Measurements from ENCODE around the gene C1orf159. TPM values are rescaled to one million over a fixed set of nuclear protein-coding genes. Genes with fewer than 3 reads are reported as not detected.

Gene C1orf159
- total and polyA plus RNA-seq, 2 experiments from 2014 or later: 9.6 to 21.5 TPM

DNA sequence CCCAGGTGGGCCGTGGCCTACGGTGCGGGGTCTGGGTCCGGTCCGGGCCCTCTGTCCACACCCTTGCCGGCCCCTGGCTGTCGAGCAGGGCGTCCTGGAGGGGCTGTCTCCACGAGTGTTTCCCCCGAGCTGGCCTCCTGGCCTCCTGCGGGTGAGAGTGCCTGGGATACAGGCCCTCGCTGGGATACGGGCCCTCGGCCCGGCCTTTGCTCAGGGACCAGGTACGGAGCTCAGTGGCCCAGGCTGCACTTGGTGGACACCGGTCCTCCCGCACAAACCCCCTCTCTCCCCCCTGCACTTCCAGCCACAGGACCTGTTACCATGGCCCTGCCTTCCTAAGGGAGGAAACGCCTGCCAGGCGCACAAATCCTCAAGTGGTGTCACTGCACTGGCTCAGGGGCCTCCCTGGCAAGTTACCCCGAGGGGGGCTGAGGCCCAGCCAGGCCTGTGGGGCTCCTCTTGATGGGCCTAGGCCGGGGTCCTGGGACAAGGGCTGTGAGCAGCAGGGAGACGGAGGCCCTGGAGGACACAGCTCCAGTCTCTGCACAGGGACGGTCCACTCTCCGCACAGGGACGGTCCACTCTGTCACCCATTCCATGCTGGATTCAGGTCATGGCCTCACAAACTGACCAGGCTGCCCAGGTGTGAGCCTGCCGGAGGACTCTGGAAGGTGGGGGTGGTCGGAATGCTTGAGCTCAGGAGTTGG is 23.6 kb downstream of the C1orf159 start:
- peaks cover 6% of the 10 kb centered on the region; the same call in 2 of the 3 replicates for H3K36me3 Mint-ChIP-seq (ENCODE audit: low read depth)
- H3K27me3 ChIP-seq (ENCODE audit: insufficient read depth): no peaks in the 10 kb centered on the region; the same call in 1 of the 2 replicates
- no peak overlapping the region for H3K4me3 Mint-ChIP-seq
- ATAC-seq (no peak), DNase-seq (ENCODE audit: low spot score) (no peak)
- H3K4me1 Mint-ChIP-seq: no peaks in the 10 kb centered on the region
- H3K27ac ChIP-seq (ENCODE audit: low read depth): no peak overlapping the region
- H3K79me2 ChIP-seq (replicated peaks; ENCODE audit: insufficient read depth): no peaks in the 10 kb centered on the region
- H3K9me3 Mint-ChIP-seq: peaks cover 16% of the 10 kb centered on the region
- H3F3A ChIP-seq (replicated peaks; ENCODE audit: low read depth): no peaks in the 10 kb centered on the region
- peaks cover 12% of the 10 kb centered on the region for H3K27me3 Mint-ChIP-seq (ENCODE audit: insufficient read depth, low read depth, poor library complexity)
- TF ChIP-seq STAT1 (IDR thresholded peaks at IDR 0.05; ENCODE audit: unreplicated experiment): no peak
- TF ChIP-seq, protein P1, sequence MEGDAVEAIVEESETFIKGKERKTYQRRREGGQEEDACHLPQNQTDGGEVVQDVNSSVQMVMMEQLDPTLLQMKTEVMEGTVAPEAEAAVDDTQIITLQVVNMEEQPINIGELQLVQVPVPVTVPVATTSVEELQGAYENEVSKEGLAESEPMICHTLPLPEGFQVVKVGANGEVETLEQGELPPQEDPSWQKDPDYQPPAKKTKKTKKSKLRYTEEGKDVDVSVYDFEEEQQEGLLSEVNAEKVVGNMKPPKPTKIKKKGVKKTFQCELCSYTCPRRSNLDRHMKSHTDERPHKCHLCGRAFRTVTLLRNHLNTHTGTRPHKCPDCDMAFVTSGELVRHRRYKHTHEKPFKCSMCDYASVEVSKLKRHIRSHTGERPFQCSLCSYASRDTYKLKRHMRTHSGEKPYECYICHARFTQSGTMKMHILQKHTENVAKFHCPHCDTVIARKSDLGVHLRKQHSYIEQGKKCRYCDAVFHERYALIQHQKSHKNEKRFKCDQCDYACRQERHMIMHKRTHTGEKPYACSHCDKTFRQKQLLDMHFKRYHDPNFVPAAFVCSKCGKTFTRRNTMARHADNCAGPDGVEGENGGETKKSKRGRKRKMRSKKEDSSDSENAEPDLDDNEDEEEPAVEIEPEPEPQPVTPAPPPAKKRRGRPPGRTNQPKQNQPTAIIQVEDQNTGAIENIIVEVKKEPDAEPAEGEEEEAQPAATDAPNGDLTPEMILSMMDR (conservative IDR thresholded peaks at IDR 0.05; ENCODE audit: low read depth in 2 of 2): no peak
- no peak for TF ChIP-seq CREB1 (CRISPR knock-in tag; IDR thresholded peaks at IDR 0.05; ENCODE audit: low read depth)
- no peaks in the 10 kb centered on the region for H4K20me1 ChIP-seq (replicated peaks; ENCODE audit: insufficient read depth)
- no peaks in the 10 kb centered on the region for H3K4me1 ChIP-seq (ENCODE audit: insufficient read depth)
- no peak overlapping the region for H3K4me3 ChIP-seq
- H3K27ac Mint-ChIP-seq: no peak overlapping the region
- H3K4me2 ChIP-seq: no peak overlapping the region
- H3K36me3 ChIP-seq (ENCODE audit: insufficient read depth): no peaks in the 10 kb centered on the region
- no peaks in the 10 kb centered on the region for H3K9me2 ChIP-seq (ENCODE audit: insufficient read depth)
- H2AFZ ChIP-seq: no peak overlapping the region

DNA sequence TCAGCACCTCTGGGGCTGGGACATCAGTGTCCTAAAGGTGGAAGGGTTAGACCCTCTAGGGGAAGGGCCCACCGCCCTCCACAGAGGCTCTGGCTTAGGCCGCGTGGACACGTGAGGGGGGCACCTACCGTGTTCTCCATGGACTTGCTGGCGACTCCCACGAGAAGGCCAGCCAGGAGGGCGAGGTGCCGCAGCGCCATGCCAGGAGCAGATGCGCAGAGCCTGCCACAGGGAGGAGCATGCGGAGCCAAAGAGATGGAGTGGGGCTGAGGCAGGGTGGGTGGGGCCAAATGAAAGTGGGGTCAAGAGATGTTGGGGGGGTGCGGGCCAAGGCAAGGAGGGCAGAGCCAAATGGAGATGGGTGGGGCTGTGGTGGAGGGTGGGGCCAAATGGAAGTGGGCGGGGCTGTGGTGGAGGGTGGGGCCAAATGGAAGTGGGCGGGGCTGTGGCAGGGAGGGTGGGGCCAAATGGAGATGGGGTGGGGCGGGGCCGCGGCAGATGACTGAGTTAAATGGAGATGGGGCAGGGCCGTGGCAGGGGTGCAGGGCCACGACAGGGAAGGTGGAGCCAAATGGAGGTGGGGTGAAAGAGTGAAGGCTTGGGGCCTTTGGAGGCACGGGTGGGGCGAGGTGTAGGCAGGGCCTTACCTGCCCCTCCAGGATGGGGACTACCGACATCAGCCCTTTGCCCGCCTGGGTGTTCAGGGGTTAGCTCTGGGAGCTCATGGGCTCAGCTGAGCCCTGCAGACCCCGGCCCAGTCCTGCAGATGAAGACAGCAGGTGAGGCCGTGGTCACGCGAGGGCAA is 24.3 kb downstream of the C1orf159 start:
- DNase-seq (ENCODE audit: low spot score): no peak
- Histone ChIP-seq H2AFZ (no peak overlapping the region), H3K4me1 (ENCODE audit: insufficient read depth) (no peaks in the 10 kb centered on the region), H4K20me1 (replicated peaks; ENCODE audit: insufficient read depth) (no peaks in the 10 kb centered on the region), H3K27ac (ENCODE audit: low read depth) (no peak overlapping the region), H3K4me2 (no peak overlapping the region), H3K36me3 (ENCODE audit: insufficient read depth) (no peaks in the 10 kb centered on the region), H3K79me2 (replicated peaks; ENCODE audit: insufficient read depth) (no peaks in the 10 kb centered on the region), H3K27me3 (ENCODE audit: insufficient read depth) (no peaks in the 10 kb centered on the region; the same call in 1 of the 2 replicates), H3K4me3 (no peak overlapping the region), H3K9me2 (ENCODE audit: insufficient read depth) (no peaks in the 10 kb centered on the region), H3F3A (replicated peaks; ENCODE audit: low read depth) (no peaks in the 10 kb centered on the region)
- no peak overlapping the region for H3K27ac Mint-ChIP-seq
- ATAC-seq: peak; percentile 31
- H3K27me3 Mint-ChIP-seq (ENCODE audit: insufficient read depth, low read depth, poor library complexity): peaks cover 12% of the 10 kb centered on the region
- no peak overlapping the region for H3K4me3 Mint-ChIP-seq
- no peaks in the 10 kb centered on the region for H3K4me1 Mint-ChIP-seq
- peaks cover 16% of the 10 kb centered on the region for H3K9me3 Mint-ChIP-seq
- H3K36me3 Mint-ChIP-seq (ENCODE audit: low read depth): peaks cover 6% of the 10 kb centered on the region; the same call in 2 of the 3 replicates
- no peak for TF ChIP-seq JUNB (IDR thresholded peaks at IDR 0.05; ENCODE audit: unreplicated experiment)
- TF ChIP-seq EZH2 (IDR thresholded peaks at IDR 0.05; ENCODE audit: low read depth, unreplicated experiment): no peak
- no peak for TF ChIP-seq STAT1 (IDR thresholded peaks at IDR 0.05; ENCODE audit: unreplicated experiment)
- no peak for TF ChIP-seq POLR2AphosphoS5 (IDR thresholded peaks at IDR 0.05; ENCODE audit: low read depth)
- TF ChIP-seq NANOG (IDR thresholded peaks at IDR 0.05; ENCODE audit: borderline replicate concordance): no peak
- TF ChIP-seq ZNF331 (CRISPR knock-in tag; IDR thresholded peaks at IDR 0.05; ENCODE audit: low read depth): no peak
- TF ChIP-seq CREB1 (CRISPR knock-in tag; IDR thresholded peaks at IDR 0.05; ENCODE audit: low read depth): no peak
- TF ChIP-seq, protein P2, sequence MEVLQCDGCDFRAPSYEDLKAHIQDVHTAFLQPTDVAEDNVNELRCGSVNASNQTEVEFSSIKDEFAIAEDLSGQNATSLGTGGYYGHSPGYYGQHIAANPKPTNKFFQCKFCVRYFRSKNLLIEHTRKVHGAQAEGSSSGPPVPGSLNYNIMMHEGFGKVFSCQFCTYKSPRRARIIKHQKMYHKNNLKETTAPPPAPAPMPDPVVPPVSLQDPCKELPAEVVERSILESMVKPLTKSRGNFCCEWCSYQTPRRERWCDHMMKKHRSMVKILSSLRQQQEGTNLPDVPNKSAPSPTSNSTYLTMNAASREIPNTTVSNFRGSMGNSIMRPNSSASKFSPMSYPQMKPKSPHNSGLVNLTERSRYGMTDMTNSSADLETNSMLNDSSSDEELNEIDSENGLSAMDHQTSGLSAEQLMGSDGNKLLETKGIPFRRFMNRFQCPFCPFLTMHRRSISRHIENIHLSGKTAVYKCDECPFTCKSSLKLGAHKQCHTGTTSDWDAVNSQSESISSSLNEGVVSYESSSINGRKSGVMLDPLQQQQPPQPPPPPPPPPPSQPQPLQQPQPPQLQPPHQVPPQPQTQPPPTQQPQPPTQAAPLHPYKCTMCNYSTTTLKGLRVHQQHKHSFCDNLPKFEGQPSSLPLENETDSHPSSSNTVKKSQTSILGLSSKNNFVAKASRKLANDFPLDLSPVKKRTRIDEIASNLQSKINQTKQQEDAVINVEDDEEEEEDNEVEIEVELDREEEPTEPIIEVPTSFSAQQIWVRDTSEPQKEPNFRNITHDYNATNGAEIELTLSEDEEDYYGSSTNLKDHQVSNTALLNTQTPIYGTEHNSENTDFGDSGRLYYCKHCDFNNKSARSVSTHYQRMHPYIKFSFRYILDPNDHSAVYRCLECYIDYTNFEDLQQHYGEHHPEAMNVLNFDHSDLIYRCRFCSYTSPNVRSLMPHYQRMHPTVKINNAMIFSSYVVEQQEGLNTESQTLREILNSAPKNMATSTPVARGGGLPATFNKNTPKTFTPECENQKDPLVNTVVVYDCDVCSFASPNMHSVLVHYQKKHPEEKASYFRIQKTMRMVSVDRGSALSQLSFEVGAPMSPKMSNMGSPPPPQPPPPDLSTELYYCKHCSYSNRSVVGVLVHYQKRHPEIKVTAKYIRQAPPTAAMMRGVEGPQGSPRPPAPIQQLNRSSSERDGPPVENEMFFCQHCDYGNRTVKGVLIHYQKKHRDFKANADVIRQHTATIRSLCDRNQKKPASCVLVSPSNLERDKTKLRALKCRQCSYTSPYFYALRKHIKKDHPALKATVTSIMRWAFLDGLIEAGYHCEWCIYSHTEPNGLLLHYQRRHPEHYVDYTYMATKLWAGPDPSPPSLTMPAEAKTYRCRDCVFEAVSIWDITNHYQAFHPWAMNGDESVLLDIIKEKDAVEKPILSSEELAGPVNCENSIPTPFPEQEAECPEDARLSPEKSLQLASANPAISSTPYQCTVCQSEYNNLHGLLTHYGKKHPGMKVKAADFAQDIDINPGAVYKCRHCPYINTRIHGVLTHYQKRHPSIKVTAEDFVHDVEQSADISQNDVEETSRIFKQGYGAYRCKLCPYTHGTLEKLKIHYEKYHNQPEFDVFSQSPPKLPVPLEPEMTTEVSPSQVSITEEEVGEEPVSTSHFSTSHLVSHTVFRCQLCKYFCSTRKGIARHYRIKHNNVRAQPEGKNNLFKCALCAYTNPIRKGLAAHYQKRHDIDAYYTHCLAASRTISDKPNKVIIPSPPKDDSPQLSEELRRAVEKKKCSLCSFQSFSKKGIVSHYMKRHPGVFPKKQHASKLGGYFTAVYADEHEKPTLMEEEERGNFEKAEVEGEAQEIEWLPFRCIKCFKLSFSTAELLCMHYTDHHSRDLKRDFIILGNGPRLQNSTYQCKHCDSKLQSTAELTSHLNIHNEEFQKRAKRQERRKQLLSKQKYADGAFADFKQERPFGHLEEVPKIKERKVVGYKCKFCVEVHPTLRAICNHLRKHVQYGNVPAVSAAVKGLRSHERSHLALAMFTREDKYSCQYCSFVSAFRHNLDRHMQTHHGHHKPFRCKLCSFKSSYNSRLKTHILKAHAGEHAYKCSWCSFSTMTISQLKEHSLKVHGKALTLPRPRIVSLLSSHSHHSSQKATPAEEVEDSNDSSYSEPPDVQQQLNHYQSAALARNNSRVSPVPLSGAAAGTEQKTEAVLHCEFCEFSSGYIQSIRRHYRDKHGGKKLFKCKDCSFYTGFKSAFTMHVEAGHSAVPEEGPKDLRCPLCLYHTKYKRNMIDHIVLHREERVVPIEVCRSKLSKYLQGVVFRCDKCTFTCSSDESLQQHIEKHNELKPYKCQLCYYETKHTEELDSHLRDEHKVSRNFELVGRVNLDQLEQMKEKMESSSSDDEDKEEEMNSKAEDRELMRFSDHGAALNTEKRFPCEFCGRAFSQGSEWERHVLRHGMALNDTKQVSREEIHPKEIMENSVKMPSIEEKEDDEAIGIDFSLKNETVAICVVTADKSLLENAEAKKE (CRISPR knock-in tag; IDR thresholded peaks at IDR 0.05): no peak
- TF ChIP-seq ZNF114 (CRISPR knock-in tag; IDR thresholded peaks at IDR 0.05): no peak
